ENCODE results near the gene CATSPERE. TPM values are rescaled to one million over a fixed set of nuclear protein-coding genes. Genes with fewer than 3 reads are reported as not detected.

CATSPERE gene
- total and polyA plus RNA-seq, 5 donors from 2014 or later, result 0.49 to 0.58 TPM; not detected in 3

- Histone ChIP-seq H3K4me3 (ENCODE audit: low read depth, low read length) (no peak overlapping the region), H3K27me3 (ENCODE audit: control insufficient read depth, insufficient read depth, low read length) (no peaks in the 10 kb centered on the region), H3K27ac (ENCODE audit: insufficient read depth, low read length, poor library complexity, severe bottlenecking) (no peak overlapping the region), H3K36me3 (ENCODE audit: control insufficient read depth, insufficient read depth, low read length) (peaks cover 58% of the 10 kb centered on the region), H3K9me3 (ENCODE audit: control insufficient read depth in 2 of 2, low read length in 2 of 2) (no peaks in the 10 kb centered on the region), H3K4me1 (ENCODE audit: control insufficient read depth, insufficient read depth, low read length, poor library complexity, severe bottlenecking) (no peaks in the 10 kb centered on the region)
- Mint-ChIP-seq H3K27me3 (no peaks in the 10 kb centered on the region), H3K27ac (peak overlapping the region in 2 of 3 donors; percentile 6 to 18), H3K4me3 (no peak overlapping the region), H3K4me1 (peaks cover 11 to 31% (median 17%) of the 10 kb centered on the region in 4 donors), H3K9me3 (no peaks in the 10 kb centered on the region), H3K36me3 (peaks cover 31% of the 10 kb centered on the region)
- DNase-seq (no peak), ATAC-seq (ENCODE audit: low read depth in 2 of 2) (no peak)
Measured at GRCh38 chr1:244424649-244425334, 36.3 kb upstream of the CATSPERE start.

- Mint-ChIP-seq H3K4me3 (no peak overlapping the region), H3K36me3 (peaks cover 34% of the 10 kb centered on the region), H3K4me1 (peaks cover 11 to 33% (median 22%) of the 10 kb centered on the region in 4 donors), H3K9me3 (no peaks in the 10 kb centered on the region), H3K27me3 (no peaks in the 10 kb centered on the region), H3K27ac (no peak overlapping the region)
- no peak for ATAC-seq (ENCODE audit: low read depth in 2 of 2)
- Histone ChIP-seq H3K27me3 (ENCODE audit: control insufficient read depth, insufficient read depth, low read length) (no peaks in the 10 kb centered on the region), H3K36me3 (ENCODE audit: control insufficient read depth, insufficient read depth, low read length) (peaks cover 56% of the 10 kb centered on the region), H3K4me1 (ENCODE audit: control insufficient read depth, insufficient read depth, low read length, poor library complexity, severe bottlenecking) (no peaks in the 10 kb centered on the region), H3K4me3 (ENCODE audit: low read depth, low read length) (no peak overlapping the region), H3K9me3 (ENCODE audit: control insufficient read depth in 2 of 2, low read length in 2 of 2) (no peaks in the 10 kb centered on the region), H3K27ac (ENCODE audit: insufficient read depth, low read length, poor library complexity, severe bottlenecking) (no peak overlapping the region)
- no peak for DNase-seq
Measured at GRCh38 chr1:244427647-244428046, 33.4 kb upstream of the CATSPERE start.

- Mint-ChIP-seq H3K9me3 (no peaks in the 10 kb centered on the region), H3K4me3 (no peak overlapping the region), H3K27ac (peak overlapping the region in 1 of 3 donors; percentile 44), H3K36me3 (peaks cover 33% of the 10 kb centered on the region), H3K27me3 (no peaks in the 10 kb centered on the region), H3K4me1 (peaks cover 11 to 29% (median 21%) of the 10 kb centered on the region in 4 donors)
- DNase-seq (no peak), ATAC-seq (ENCODE audit: low read depth in 2 of 2) (no peak)
- Histone ChIP-seq H3K4me3 (ENCODE audit: low read depth, low read length) (no peak overlapping the region), H3K36me3 (ENCODE audit: control insufficient read depth, insufficient read depth, low read length) (peaks cover 49% of the 10 kb centered on the region), H3K9me3 (ENCODE audit: control insufficient read depth in 2 of 2, low read length in 2 of 2) (no peaks in the 10 kb centered on the region), H3K4me1 (ENCODE audit: control insufficient read depth, insufficient read depth, low read length, poor library complexity, severe bottlenecking) (no peaks in the 10 kb centered on the region), H3K27ac (ENCODE audit: insufficient read depth, low read length, poor library complexity, severe bottlenecking) (no peak overlapping the region), H3K27me3 (ENCODE audit: control insufficient read depth, insufficient read depth, low read length) (no peaks in the 10 kb centered on the region)
Measured at GRCh38 chr1:244429818-244430217, 31.3 kb upstream of the CATSPERE start.

GRCh38 chr1:244431166-244431565 is 29.9 kb upstream of the CATSPERE start:
- Mint-ChIP-seq H3K4me3 (no peak overlapping the region), H3K27me3 (no peaks in the 10 kb centered on the region), H3K4me1 (peaks cover 6 to 25% (median 23%) of the 10 kb centered on the region in 4 donors), H3K9me3 (no peaks in the 10 kb centered on the region), H3K36me3 (peaks cover 32% of the 10 kb centered on the region), H3K27ac (no peak overlapping the region)
- Histone ChIP-seq H3K4me3 (ENCODE audit: low read depth, low read length) (no peak overlapping the region), H3K36me3 (ENCODE audit: control insufficient read depth, insufficient read depth, low read length) (peaks cover 56% of the 10 kb centered on the region), H3K27ac (ENCODE audit: insufficient read depth, low read length, poor library complexity, severe bottlenecking) (no peak overlapping the region), H3K9me3 (ENCODE audit: control insufficient read depth in 2 of 2, low read length in 2 of 2) (no peaks in the 10 kb centered on the region), H3K4me1 (ENCODE audit: control insufficient read depth, insufficient read depth, low read length, poor library complexity, severe bottlenecking) (no peaks in the 10 kb centered on the region), H3K27me3 (ENCODE audit: control insufficient read depth, insufficient read depth, low read length) (no peaks in the 10 kb centered on the region)
- no peak for DNase-seq
- ATAC-seq (ENCODE audit: low read depth in 2 of 2), result no peak

GRCh38 chr1:244435562-244436205 is 25.4 kb upstream of the CATSPERE start:
- H3K27ac ChIP-seq (ENCODE audit: insufficient read depth, low read length, poor library complexity, severe bottlenecking), result no peak overlapping the region
- DNase-seq (no peak), ATAC-seq (ENCODE audit: low read depth in 2 of 2) (no peak)
- H3K36me3 ChIP-seq (ENCODE audit: control insufficient read depth, insufficient read depth, low read length), result peaks cover 54% of the 10 kb centered on the region
- H3K4me3 ChIP-seq (ENCODE audit: low read depth, low read length), result no peak overlapping the region
- Mint-ChIP-seq H3K9me3 (no peaks in the 10 kb centered on the region), H3K4me1 (peaks cover 31 to 36% (median 33%) of the 10 kb centered on the region in 4 donors), H3K36me3 (peaks cover 32% of the 10 kb centered on the region), H3K27ac (peak overlapping the region in 1 of 3 donors; percentile 50), H3K4me3 (no peak overlapping the region), H3K27me3 (no peaks in the 10 kb centered on the region)
- H3K27me3 ChIP-seq (ENCODE audit: control insufficient read depth, insufficient read depth, low read length), result no peaks in the 10 kb centered on the region
- no peaks in the 10 kb centered on the region for H3K4me1 ChIP-seq (ENCODE audit: control insufficient read depth, insufficient read depth, low read length, poor library complexity, severe bottlenecking)
- no peaks in the 10 kb centered on the region for H3K9me3 ChIP-seq (ENCODE audit: control insufficient read depth in 2 of 2, low read length in 2 of 2)

GRCh38 chr1:244436336-244437085 is 24.6 kb upstream of the CATSPERE start:
- Histone ChIP-seq H3K27ac (ENCODE audit: insufficient read depth, low read length, poor library complexity, severe bottlenecking) (no peak overlapping the region), H3K4me1 (ENCODE audit: control insufficient read depth, insufficient read depth, low read length, poor library complexity, severe bottlenecking) (no peaks in the 10 kb centered on the region), H3K36me3 (ENCODE audit: control insufficient read depth, insufficient read depth, low read length) (peaks cover 46% of the 10 kb centered on the region), H3K9me3 (ENCODE audit: control insufficient read depth in 2 of 2, low read length in 2 of 2) (no peaks in the 10 kb centered on the region), H3K27me3 (ENCODE audit: control insufficient read depth, insufficient read depth, low read length) (no peaks in the 10 kb centered on the region), H3K4me3 (ENCODE audit: low read depth, low read length) (no peak overlapping the region)
- H3K4me1 Mint-ChIP-seq, result peaks cover 32 to 37% (median 34%) of the 10 kb centered on the region in 4 donors
- no peak for ATAC-seq (ENCODE audit: low read depth in 2 of 2)
- DNase-seq, result no peak
- H3K36me3 Mint-ChIP-seq, result peaks cover 30% of the 10 kb centered on the region
- no peaks in the 10 kb centered on the region for H3K27me3 Mint-ChIP-seq
- H3K4me3 Mint-ChIP-seq, result no peak overlapping the region
- H3K27ac Mint-ChIP-seq, result peak overlapping the region in 1 of 3 donors; percentile 42
- H3K9me3 Mint-ChIP-seq, result no peaks in the 10 kb centered on the region

GRCh38 chr1:244437086-244437468 is 24.0 kb upstream of the CATSPERE start:
- Mint-ChIP-seq H3K9me3 (no peaks in the 10 kb centered on the region), H3K27me3 (no peaks in the 10 kb centered on the region), H3K27ac (no peak overlapping the region), H3K36me3 (peaks cover 27% of the 10 kb centered on the region), H3K4me3 (no peak overlapping the region), H3K4me1 (peaks cover 32 to 39% (median 35%) of the 10 kb centered on the region in 4 donors)
- Histone ChIP-seq H3K9me3 (ENCODE audit: control insufficient read depth in 2 of 2, low read length in 2 of 2) (no peaks in the 10 kb centered on the region), H3K4me3 (ENCODE audit: low read depth, low read length) (no peak overlapping the region), H3K4me1 (ENCODE audit: control insufficient read depth, insufficient read depth, low read length, poor library complexity, severe bottlenecking) (no peaks in the 10 kb centered on the region), H3K27ac (ENCODE audit: insufficient read depth, low read length, poor library complexity, severe bottlenecking) (no peak overlapping the region), H3K36me3 (ENCODE audit: control insufficient read depth, insufficient read depth, low read length) (peaks cover 41% of the 10 kb centered on the region), H3K27me3 (ENCODE audit: control insufficient read depth, insufficient read depth, low read length) (no peaks in the 10 kb centered on the region)
- DNase-seq, result no peak
- no peak for ATAC-seq (ENCODE audit: low read depth in 2 of 2)

Measured in CD4-positive, CD25-positive, alpha-beta regulatory T cell (primary cell).